HEK293 (cell line): ENCODE data around the gene POLH.

Experiments used
- CTCF ChIA-PET: fragments of 350-600 bp; formaldehyde crosslinking; extraction: SDS; loops from one replicate; lab custom pipeline; 2021; ENCODE audit warnings: antibody characterized with exemption; lab: Yijun Ruan, JAX
- POLR2A ChIA-PET: fragments of 300-600 bp; formaldehyde crosslinking; extraction: SDS; loops from one replicate; lab custom pipeline; 2020; ENCODE audit warnings: antibody characterized with exemption, inconsistent platforms; lab: Yijun Ruan, JAX
- H3K27ac ChIP-seq: fragments of 200-500 bp; sonication (Bioruptor generic); 2 replicates; pipeline ENCODE4 v1.5.1; 2014; ENCODE audit warnings: low read depth, low read length, control low read depth, inconsistent platforms; ENCODE audit errors: extremely low read depth
- H3K36me3 ChIP-seq, 2 experiments: fragments of 200-500 bp in 1 of 2; sonication (Bioruptor generic) in 1 of 2; 1 replicate in 1 of 2; 2 replicates in 1 of 2; pipeline ENCODE4 v1.5.1; 2014 to 2017; ENCODE audit warnings: inconsistent platforms in 2 of 2, low read length in 2 of 2; ENCODE audit not compliant: control insufficient read depth in 2 of 2, insufficient read depth in 1 of 2
- H3K4me1 ChIP-seq: fragments of 200-500 bp; sonication (Bioruptor generic); 2 replicates; pipeline ENCODE4 v1.5.1; 2014; ENCODE audit warnings: mild to moderate bottlenecking, low read length, inconsistent platforms; ENCODE audit not compliant: control insufficient read depth, insufficient read depth
- H3K4me3 ChIP-seq: 2 replicates; pipeline ENCODE4 v1.5.1; 2011; ENCODE audit warnings: low read depth, mild to moderate bottlenecking, control low read depth, low read length, moderate library complexity
- H3K9me3 ChIP-seq: fragments of 200-500 bp; sonication (Bioruptor generic); 2 replicates; pipeline ENCODE4 v1.5.1; 2014; ENCODE audit warnings: low read depth, low read length, inconsistent platforms; ENCODE audit not compliant: control insufficient read depth, insufficient read depth
- EGR2 ChIP-seq: fragments of 450-650 bp; formaldehyde crosslinking; IDR thresholded peaks from 2 replicates; pipeline ENCODE4 v1.5.1; 2016; ENCODE audit warnings: low read depth, missing biosample characterization, missing genetic modification characterization
- GLI2 ChIP-seq: fragments of 450-650 bp; formaldehyde crosslinking; IDR thresholded peaks from 2 replicates; pipeline ENCODE4; 2017; ENCODE audit warnings: missing biosample characterization, missing genetic modification characterization, low read depth, borderline replicate concordance
- INSM2 ChIP-seq: fragments of 450-650 bp; formaldehyde crosslinking; IDR thresholded peaks from 2 replicates; pipeline ENCODE4 v1.5.1; 2016; ENCODE audit warnings: missing biosample characterization, missing genetic modification characterization
- OVOL3 ChIP-seq: fragments of 450-650 bp; formaldehyde crosslinking; IDR thresholded peaks from 2 replicates; pipeline ENCODE4 v1.5.1; 2016; ENCODE audit warnings: missing biosample characterization, missing genetic modification characterization
- ZBTB10 ChIP-seq: fragments of 450-650 bp; formaldehyde crosslinking; IDR thresholded peaks from 2 replicates; pipeline ENCODE4 v1.5.1; 2016; ENCODE audit warnings: missing biosample characterization, missing genetic modification characterization
- ZBTB17 ChIP-seq: fragments of 450-650 bp; formaldehyde crosslinking; IDR thresholded peaks from 2 replicates; pipeline ENCODE4 v1.5.1; 2016; ENCODE audit warnings: missing biosample characterization, missing genetic modification characterization
- ZBTB44 ChIP-seq: fragments of 450-650 bp; IDR thresholded peaks from 2 replicates; pipeline ENCODE4 v1.5.1; 2018; ENCODE audit warnings: missing biosample characterization, mild to moderate bottlenecking, missing genetic modification characterization
- ZBTB48 ChIP-seq: fragments of 450-650 bp; formaldehyde crosslinking; IDR thresholded peaks from 2 replicates; pipeline ENCODE4 v1.5.1; 2016; ENCODE audit warnings: missing biosample characterization, missing genetic modification characterization
- ZFP69B ChIP-seq: fragments of 450-650 bp; formaldehyde crosslinking; IDR thresholded peaks from 2 replicates; pipeline ENCODE4 v1.5.1; 2016; ENCODE audit warnings: missing biosample characterization, missing genetic modification characterization
- ZNF214 ChIP-seq: fragments of 450-650 bp; formaldehyde crosslinking; IDR thresholded peaks from 2 replicates; pipeline ENCODE4 v1.5.1; 2017; ENCODE audit warnings: missing biosample characterization, mild to moderate bottlenecking, missing genetic modification characterization, borderline replicate concordance
- ZNF248 ChIP-seq: fragments of 450-650 bp; formaldehyde crosslinking; IDR thresholded peaks from 2 replicates; pipeline ENCODE4 v1.5.1; 2017; ENCODE audit warnings: missing biosample characterization, missing genetic modification characterization
- ZNF311 ChIP-seq: fragments of 450-650 bp; formaldehyde crosslinking; IDR thresholded peaks from 2 replicates; pipeline ENCODE4 v1.5.1; 2017; ENCODE audit warnings: missing biosample characterization, missing genetic modification characterization, borderline replicate concordance
- ZNF350 ChIP-seq: fragments of 450-650 bp; formaldehyde crosslinking; IDR thresholded peaks from 2 replicates; pipeline ENCODE4 v1.5.0; 2017; ENCODE audit warnings: missing biosample characterization, mild to moderate bottlenecking, missing genetic modification characterization
- ZNF404 ChIP-seq: fragments of 450-650 bp; formaldehyde crosslinking; IDR thresholded peaks from 2 replicates; pipeline ENCODE4 v1.5.1; 2017; ENCODE audit warnings: missing biosample characterization, missing genetic modification characterization
- ZNF621 ChIP-seq: fragments of 450-650 bp; formaldehyde crosslinking; IDR thresholded peaks from 2 replicates; pipeline ENCODE4 v1.5.1; 2017; ENCODE audit warnings: missing biosample characterization, missing genetic modification characterization
- ZNF658 ChIP-seq: fragments of 450-650 bp; formaldehyde crosslinking; IDR thresholded peaks from 2 replicates; pipeline ENCODE4; 2016; ENCODE audit warnings: missing biosample characterization, missing genetic modification characterization
- ZNF660 ChIP-seq: fragments of 450-650 bp; IDR thresholded peaks from 2 replicates; pipeline ENCODE4 v1.5.1; 2018; ENCODE audit warnings: missing biosample characterization, mild to moderate bottlenecking, missing genetic modification characterization
- ZNF747 ChIP-seq: fragments of 450-650 bp; formaldehyde crosslinking; IDR thresholded peaks from 2 replicates; pipeline ENCODE4 v1.5.1; 2016; ENCODE audit warnings: missing biosample characterization, missing genetic modification characterization
- ZNF792 ChIP-seq: fragments of 450-650 bp; formaldehyde crosslinking; IDR thresholded peaks from 2 replicates; pipeline ENCODE4 v1.5.1; 2016; ENCODE audit warnings: missing biosample characterization, missing genetic modification characterization
- ZXDB ChIP-seq: fragments of 450-650 bp; formaldehyde crosslinking; IDR thresholded peaks from 2 replicates; pipeline ENCODE4 v1.5.1; 2016; ENCODE audit warnings: missing biosample characterization, missing genetic modification characterization

Gene POLH

GRCh38 chr6:43609402-43609801 lies 33.4 kb downstream of the POLH start:
- ChIA-PET CTCF (interaction anchor here (0.7 to 6.1 kb wide), 19 partner anchors 9 to 483 kb away, joined by 3 to 63 read pairs (median 5); partner anchors contain the start of gene VEGFA), POLR2A (interaction anchor here (1.9 kb wide), 1 partner anchor 20 kb away, joined by 7 read pairs; the partner anchor contains the start of gene GTPBP2)
- no peaks in the 10 kb centered on the region for H3K4me1 ChIP-seq
- peaks cover 62 to 78% of the 10 kb centered on the region in 2 experiments for H3K36me3 ChIP-seq
- no peak overlapping the region for H3K27ac ChIP-seq
- H3K9me3 ChIP-seq: no peaks in the 10 kb centered on the region
- TF ChIP-seq ZNF404 (tag by site-specific recombination) (no peak), GLI2 (tag by site-specific recombination) (no peak), ZXDB (no peak), INSM2 (no peak), ZBTB17 (tag by site-specific recombination) (no peak), ZNF214 (tag by site-specific recombination) (no peak), ZNF621 (tag by site-specific recombination) (no peak), ZNF660 (tag by site-specific recombination) (no peak), ZBTB44 (tag by site-specific recombination) (no peak), ZNF311 (tag by site-specific recombination) (no peak), ZBTB10 (tag by site-specific recombination) (no peak)
- H3K4me3 ChIP-seq: no peak overlapping the region

- no peak overlapping the region for H3K4me3 ChIP-seq
- no peaks in the 10 kb centered on the region for H3K9me3 ChIP-seq
- no peak overlapping the region for H3K27ac ChIP-seq
- ChIA-PET CTCF (interaction anchor here (0.6 to 6.1 kb wide), 10 partner anchors 8 to 470 kb away, joined by 3 to 63 read pairs (median 5); no protein-coding TSS in a partner anchor), POLR2A (interaction anchor here (0.8 to 1.4 kb wide), 4 partner anchors 8 to 34 kb away, joined by 3 to 9 read pairs (median 4); partner anchors contain the start of gene GTPBP2)
- H3K4me1 ChIP-seq: no peaks in the 10 kb centered on the region
- H3K36me3 ChIP-seq: peaks cover 61 to 77% of the 10 kb centered on the region in 2 experiments
- TF ChIP-seq OVOL3 (tag by site-specific recombination): no peak
- no peak for TF ChIP-seq ZNF792
- TF ChIP-seq ZNF747 (tag by site-specific recombination): no peak
- TF ChIP-seq ZNF350 (tag by site-specific recombination): no peak
- no peak for TF ChIP-seq ZFP69B (tag by site-specific recombination)
- TF ChIP-seq ZNF658: no peak
- TF ChIP-seq ZBTB48 (tag by site-specific recombination): no peak
- TF ChIP-seq EGR2 (tag by site-specific recombination): no peak
- TF ChIP-seq ZNF660 (tag by site-specific recombination): no peak
- TF ChIP-seq ZNF248 (tag by site-specific recombination): no peak
- TF ChIP-seq, all 188 proteins: peak for 0
Observed at GRCh38 chr6:43610431-43610830, 34.4 kb downstream of the POLH start.
